ENCODE results near the gene NOVA1.
"Not testable (repeated sequence)": the region's sequence is repeated elsewhere in the genome, so short reads cannot be mapped to it uniquely, and the experiment has no call there.

The NOVA1 gene

GRCh38 chr14:26597589-26598080 is at the start of gene NOVA1:
TSS of gene NOVA1 (minus strand) at chr14:26598033. CDS start at chr14:26597436, 597 bp downstream.
- Histone ChIP-seq H3K9ac (ENCODE audit: low read depth, low read length) (peak within 1 kb of the TSS; percentile 16), H3K9me3 (ENCODE audit: control insufficient read depth, insufficient read depth, low read length) (no peaks in the 10 kb centered on the region), H3K4me1 (ENCODE audit: control insufficient read depth, insufficient read depth, low read length) (peaks cover 8% of the 10 kb centered on the region), H3K27me3 (ENCODE audit: control insufficient read depth, insufficient read depth, low read length) (peaks cover 20% of the 10 kb centered on the region), H3K4me3 (ENCODE audit: low read depth, low read length) (peak within 1 kb of the TSS; percentile 86), H3K36me3 (ENCODE audit: control insufficient read depth, insufficient read depth, low read length) (no peaks in the 10 kb centered on the region)

- H3K9ac ChIP-seq (ENCODE audit: low read depth, low read length); H3K4me1 ChIP-seq (ENCODE audit: control insufficient read depth, insufficient read depth, low read length); H3K36me3 ChIP-seq (ENCODE audit: control insufficient read depth, insufficient read depth, low read length); H3K27me3 ChIP-seq (ENCODE audit: control insufficient read depth, insufficient read depth, low read length); H3K4me3 ChIP-seq (ENCODE audit: low read depth, low read length); H3K9me3 ChIP-seq (ENCODE audit: control insufficient read depth, insufficient read depth, low read length): not testable (repeated sequence)
Measured at GRCh38 chr14:26645057-26645456, 47.2 kb upstream of the NOVA1 start.

- Histone ChIP-seq H3K36me3 (ENCODE audit: control insufficient read depth, insufficient read depth, low read length) (no peaks in the 10 kb centered on the region), H3K9me3 (ENCODE audit: control insufficient read depth, insufficient read depth, low read length) (no peaks in the 10 kb centered on the region), H3K4me3 (ENCODE audit: low read depth, low read length) (no peak overlapping the region), H3K9ac (ENCODE audit: low read depth, low read length) (no peak overlapping the region), H3K4me1 (ENCODE audit: control insufficient read depth, insufficient read depth, low read length) (no peaks in the 10 kb centered on the region), H3K27me3 (ENCODE audit: control insufficient read depth, insufficient read depth, low read length) (no peaks in the 10 kb centered on the region)
Measured at GRCh38 chr14:26636561-26636960, 38.7 kb upstream of the NOVA1 start.

- peak overlapping the region; percentile 30 for H3K4me3 ChIP-seq (ENCODE audit: low read depth, low read length)
- H3K9ac ChIP-seq (ENCODE audit: low read depth, low read length); H3K36me3 ChIP-seq (ENCODE audit: control insufficient read depth, insufficient read depth, low read length): not testable (repeated sequence)
Measured at GRCh38 chr14:26634946-26635345, 37.1 kb upstream of the NOVA1 start.

GRCh38 chr14:26626256-26626655 is 28.4 kb upstream of the NOVA1 start:
- no peak overlapping the region for H3K4me3 ChIP-seq (ENCODE audit: low read depth, low read length)
- no peaks in the 10 kb centered on the region for H3K9me3 ChIP-seq (ENCODE audit: control insufficient read depth, insufficient read depth, low read length)
- no peak overlapping the region for H3K9ac ChIP-seq (ENCODE audit: low read depth, low read length)
- H3K36me3 ChIP-seq (ENCODE audit: control insufficient read depth, insufficient read depth, low read length): no peaks in the 10 kb centered on the region
- H3K27me3 ChIP-seq (ENCODE audit: control insufficient read depth, insufficient read depth, low read length): no peaks in the 10 kb centered on the region
- H3K4me1 ChIP-seq (ENCODE audit: control insufficient read depth, insufficient read depth, low read length): no peaks in the 10 kb centered on the region

More at GRCh38 chr14:26634946-26635345, 37.1 kb upstream of the NOVA1 start:
- H3K4me1 ChIP-seq (ENCODE audit: control insufficient read depth, insufficient read depth, low read length); H3K27me3 ChIP-seq (ENCODE audit: control insufficient read depth, insufficient read depth, low read length); H3K9me3 ChIP-seq (ENCODE audit: control insufficient read depth, insufficient read depth, low read length): not testable (repeated sequence)

- H3K9me3 ChIP-seq (ENCODE audit: control insufficient read depth, insufficient read depth, low read length): no peaks in the 10 kb centered on the region
- no peaks in the 10 kb centered on the region for H3K27me3 ChIP-seq (ENCODE audit: control insufficient read depth, insufficient read depth, low read length)
- no peak overlapping the region for H3K4me3 ChIP-seq (ENCODE audit: low read depth, low read length)
- no peak overlapping the region for H3K9ac ChIP-seq (ENCODE audit: low read depth, low read length)
- no peaks in the 10 kb centered on the region for H3K4me1 ChIP-seq (ENCODE audit: control insufficient read depth, insufficient read depth, low read length)
- no peaks in the 10 kb centered on the region for H3K36me3 ChIP-seq (ENCODE audit: control insufficient read depth, insufficient read depth, low read length)
Measured at GRCh38 chr14:26622611-26623010, 24.8 kb upstream of the NOVA1 start.

GRCh38 chr14:26621807-26622560 is 24.2 kb upstream of the NOVA1 start:
- Histone ChIP-seq H3K4me1 (ENCODE audit: control insufficient read depth, insufficient read depth, low read length) (no peaks in the 10 kb centered on the region), H3K36me3 (ENCODE audit: control insufficient read depth, insufficient read depth, low read length) (no peaks in the 10 kb centered on the region), H3K9ac (ENCODE audit: low read depth, low read length) (no peak overlapping the region), H3K27me3 (ENCODE audit: control insufficient read depth, insufficient read depth, low read length) (no peaks in the 10 kb centered on the region), H3K9me3 (ENCODE audit: control insufficient read depth, insufficient read depth, low read length) (no peaks in the 10 kb centered on the region), H3K4me3 (ENCODE audit: low read depth, low read length) (no peak overlapping the region)

- no peak overlapping the region for H3K9ac ChIP-seq (ENCODE audit: low read depth, low read length)
- no peak overlapping the region for H3K4me3 ChIP-seq (ENCODE audit: low read depth, low read length)
- no peaks in the 10 kb centered on the region for H3K9me3 ChIP-seq (ENCODE audit: control insufficient read depth, insufficient read depth, low read length)
- H3K27me3 ChIP-seq (ENCODE audit: control insufficient read depth, insufficient read depth, low read length): no peaks in the 10 kb centered on the region
- H3K4me1 ChIP-seq (ENCODE audit: control insufficient read depth, insufficient read depth, low read length): no peaks in the 10 kb centered on the region
- no peaks in the 10 kb centered on the region for H3K36me3 ChIP-seq (ENCODE audit: control insufficient read depth, insufficient read depth, low read length)
Measured at GRCh38 chr14:26621364-26621763, 23.5 kb upstream of the NOVA1 start.

- Histone ChIP-seq H3K27me3 (ENCODE audit: control insufficient read depth, insufficient read depth, low read length) (no peaks in the 10 kb centered on the region), H3K36me3 (ENCODE audit: control insufficient read depth, insufficient read depth, low read length) (no peaks in the 10 kb centered on the region), H3K4me1 (ENCODE audit: control insufficient read depth, insufficient read depth, low read length) (no peaks in the 10 kb centered on the region), H3K9ac (ENCODE audit: low read depth, low read length) (no peak overlapping the region), H3K9me3 (ENCODE audit: control insufficient read depth, insufficient read depth, low read length) (no peaks in the 10 kb centered on the region), H3K4me3 (ENCODE audit: low read depth, low read length) (no peak overlapping the region)
Measured at GRCh38 chr14:26611259-26611658, 13.4 kb upstream of the NOVA1 start.

GRCh38 chr14:26606729-26607312 is 9.0 kb upstream of the NOVA1 start:
- no peaks in the 10 kb centered on the region for H3K9me3 ChIP-seq (ENCODE audit: control insufficient read depth, insufficient read depth, low read length)
- H3K27me3 ChIP-seq (ENCODE audit: control insufficient read depth, insufficient read depth, low read length): no peaks in the 10 kb centered on the region
- H3K4me1 ChIP-seq (ENCODE audit: control insufficient read depth, insufficient read depth, low read length): no peaks in the 10 kb centered on the region
- no peak overlapping the region for H3K9ac ChIP-seq (ENCODE audit: low read depth, low read length)
- H3K4me3 ChIP-seq (ENCODE audit: low read depth, low read length): no peak overlapping the region
- H3K36me3 ChIP-seq (ENCODE audit: control insufficient read depth, insufficient read depth, low read length): no peaks in the 10 kb centered on the region

- Histone ChIP-seq H3K4me1 (ENCODE audit: control insufficient read depth, insufficient read depth, low read length) (no peaks in the 10 kb centered on the region), H3K9me3 (ENCODE audit: control insufficient read depth, insufficient read depth, low read length) (no peaks in the 10 kb centered on the region), H3K9ac (ENCODE audit: low read depth, low read length) (no peak overlapping the region), H3K4me3 (ENCODE audit: low read depth, low read length) (no peak overlapping the region), H3K27me3 (ENCODE audit: control insufficient read depth, insufficient read depth, low read length) (no peaks in the 10 kb centered on the region), H3K36me3 (ENCODE audit: control insufficient read depth, insufficient read depth, low read length) (no peaks in the 10 kb centered on the region)
Measured at GRCh38 chr14:26605602-26606001, 7.8 kb upstream of the NOVA1 start.

GRCh38 chr14:26602902-26603301 is 5.1 kb upstream of the NOVA1 start:
- H3K9ac ChIP-seq (ENCODE audit: low read depth, low read length): no peak overlapping the region
- H3K4me3 ChIP-seq (ENCODE audit: low read depth, low read length): no peak overlapping the region
- H3K36me3 ChIP-seq (ENCODE audit: control insufficient read depth, insufficient read depth, low read length): no peaks in the 10 kb centered on the region
- H3K4me1 ChIP-seq (ENCODE audit: control insufficient read depth, insufficient read depth, low read length): no peaks in the 10 kb centered on the region
- H3K9me3 ChIP-seq (ENCODE audit: control insufficient read depth, insufficient read depth, low read length): no peaks in the 10 kb centered on the region
- peaks cover 14% of the 10 kb centered on the region for H3K27me3 ChIP-seq (ENCODE audit: control insufficient read depth, insufficient read depth, low read length)
